ENCODE results near the gene GRB10.
"Not testable (repeated sequence)": the region's sequence is repeated elsewhere in the genome, so short reads cannot be mapped to it uniquely, and the experiment has no call there.

The GRB10 gene

DNA sequence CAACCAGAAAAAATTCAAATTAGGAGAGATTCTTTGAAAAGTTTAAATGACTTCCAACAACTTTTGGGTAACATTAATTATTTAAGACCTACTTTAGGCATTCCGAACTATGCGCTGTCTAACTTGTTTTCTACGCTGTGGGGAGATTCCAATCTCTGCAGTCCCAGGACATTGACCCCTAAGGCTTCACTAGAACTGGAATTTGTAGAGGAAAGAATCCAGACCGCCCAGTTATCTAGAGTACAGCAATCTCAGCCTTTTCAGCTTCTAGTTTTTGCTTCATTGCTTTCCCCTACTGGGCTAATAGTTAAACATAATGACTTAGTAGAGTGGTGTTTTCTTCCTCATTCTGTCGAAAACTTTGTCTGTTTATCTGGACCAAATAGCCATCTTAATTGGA lies 202.6 kb downstream of the GRB10 start:
- no peak for DNase-seq (ENCODE audit: low spot score)
- TF ChIP-seq, protein P1, sequence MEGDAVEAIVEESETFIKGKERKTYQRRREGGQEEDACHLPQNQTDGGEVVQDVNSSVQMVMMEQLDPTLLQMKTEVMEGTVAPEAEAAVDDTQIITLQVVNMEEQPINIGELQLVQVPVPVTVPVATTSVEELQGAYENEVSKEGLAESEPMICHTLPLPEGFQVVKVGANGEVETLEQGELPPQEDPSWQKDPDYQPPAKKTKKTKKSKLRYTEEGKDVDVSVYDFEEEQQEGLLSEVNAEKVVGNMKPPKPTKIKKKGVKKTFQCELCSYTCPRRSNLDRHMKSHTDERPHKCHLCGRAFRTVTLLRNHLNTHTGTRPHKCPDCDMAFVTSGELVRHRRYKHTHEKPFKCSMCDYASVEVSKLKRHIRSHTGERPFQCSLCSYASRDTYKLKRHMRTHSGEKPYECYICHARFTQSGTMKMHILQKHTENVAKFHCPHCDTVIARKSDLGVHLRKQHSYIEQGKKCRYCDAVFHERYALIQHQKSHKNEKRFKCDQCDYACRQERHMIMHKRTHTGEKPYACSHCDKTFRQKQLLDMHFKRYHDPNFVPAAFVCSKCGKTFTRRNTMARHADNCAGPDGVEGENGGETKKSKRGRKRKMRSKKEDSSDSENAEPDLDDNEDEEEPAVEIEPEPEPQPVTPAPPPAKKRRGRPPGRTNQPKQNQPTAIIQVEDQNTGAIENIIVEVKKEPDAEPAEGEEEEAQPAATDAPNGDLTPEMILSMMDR (IDR thresholded peaks at IDR 0.05; ENCODE audit: extremely low read depth, insufficient read depth, missing control alignments), result no peak
- in situ Hi-C loops (cut with MboI; ENCODE audit: low pct_unique_long_range_greater_than_20kb, low sequenced_read_pairs, unreplicated experiment), result no loop called here

DNA sequence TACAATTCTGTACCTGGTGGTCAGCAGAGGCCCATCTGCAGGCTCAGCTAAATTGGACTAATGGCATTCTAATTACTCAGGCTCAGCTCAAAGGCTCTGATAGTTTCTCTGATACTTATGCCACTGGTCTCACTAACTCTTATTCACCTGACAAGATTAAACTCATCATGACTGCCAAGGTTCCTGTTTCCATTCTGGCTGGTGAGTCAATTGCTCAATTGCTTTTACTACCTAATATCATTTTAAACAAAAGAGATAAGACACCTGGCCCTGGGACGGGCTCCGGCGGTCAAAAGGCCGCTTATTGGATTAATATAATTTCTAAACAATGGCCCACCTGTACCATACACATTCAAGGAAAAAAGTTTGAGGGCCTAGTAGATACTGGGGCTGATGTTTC lies 204.6 kb downstream of the GRB10 start:
- in situ Hi-C loops (cut with MboI; ENCODE audit: low pct_unique_long_range_greater_than_20kb, low sequenced_read_pairs, unreplicated experiment); DNase-seq (ENCODE audit: low spot score): not testable (repeated sequence)

DNA sequence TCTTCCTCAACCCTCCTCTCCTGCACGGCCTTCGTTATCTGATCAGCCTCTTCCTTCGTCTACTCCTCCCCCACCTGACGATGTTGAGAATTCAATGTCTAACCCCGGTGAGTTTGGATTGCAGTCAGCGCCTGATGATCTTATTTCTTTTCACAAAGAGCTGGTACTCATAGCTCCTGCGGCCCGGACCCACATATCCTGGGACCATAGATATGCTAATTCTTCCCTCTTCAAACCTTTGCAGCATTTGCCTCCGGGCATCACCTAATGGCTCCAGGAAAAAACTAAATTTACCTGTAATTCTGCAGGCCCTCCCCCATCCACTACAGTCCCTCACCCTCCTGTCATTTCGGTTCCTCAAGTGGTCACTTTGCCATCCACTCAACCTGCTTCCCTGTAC lies 205.1 kb downstream of the GRB10 start:
- in situ Hi-C loops (cut with MboI; ENCODE audit: low pct_unique_long_range_greater_than_20kb, low sequenced_read_pairs, unreplicated experiment), result no loop called here
- TF ChIP-seq, protein P1 (IDR thresholded peaks at IDR 0.05; ENCODE audit: extremely low read depth, insufficient read depth, missing control alignments), result no peak
- no peak for DNase-seq (ENCODE audit: low spot score)

DNA sequence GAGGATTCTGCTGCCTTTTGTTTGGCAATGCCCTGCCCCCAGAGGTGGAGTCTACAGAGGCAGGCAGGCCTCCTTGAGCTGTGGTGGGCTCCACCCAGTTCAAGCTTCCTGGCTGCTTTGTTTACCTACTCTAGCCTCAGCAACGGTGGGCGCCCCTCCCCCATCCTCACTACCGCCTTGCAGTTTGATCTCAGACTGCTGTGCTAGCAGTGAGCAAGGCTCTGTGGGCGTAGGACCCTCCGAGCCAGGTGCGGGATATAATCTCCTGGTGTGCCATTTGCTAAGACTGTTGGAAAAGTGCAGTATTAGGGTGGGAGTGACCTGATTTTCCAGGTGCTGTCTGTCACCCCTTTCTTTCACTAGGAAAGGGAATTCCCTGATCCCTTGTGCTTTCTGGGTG lies 206.3 kb downstream of the GRB10 start:
- in situ Hi-C loops (cut with MboI; ENCODE audit: low pct_unique_long_range_greater_than_20kb, low sequenced_read_pairs, unreplicated experiment); DNase-seq (ENCODE audit: low spot score): not testable (repeated sequence)

DNA sequence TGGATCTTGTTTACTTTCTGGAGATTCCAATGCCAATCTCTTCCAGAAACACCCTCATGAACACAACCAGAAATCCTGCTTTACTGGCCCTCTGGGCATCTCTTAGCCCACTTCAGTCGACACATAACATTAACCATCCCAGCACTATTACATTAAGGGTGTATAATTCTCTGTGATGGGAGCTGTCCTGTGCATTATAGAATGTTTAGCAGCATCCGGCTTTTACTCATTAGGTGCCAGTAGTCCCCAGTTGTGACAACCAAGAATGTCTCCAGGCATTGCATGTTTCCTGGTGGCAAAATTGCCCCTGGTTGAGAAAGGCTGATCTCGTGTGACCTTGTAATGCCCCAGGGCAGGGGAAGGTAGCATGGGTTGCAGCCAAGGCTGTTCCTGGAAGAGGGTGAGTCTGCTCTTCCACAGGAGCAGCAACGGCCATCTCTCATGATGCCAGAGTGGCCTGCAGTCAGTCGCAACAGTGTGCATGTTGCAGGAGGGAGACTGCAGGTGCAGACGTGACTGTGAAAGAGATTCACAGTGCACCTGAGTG lies 214.9 kb downstream of the GRB10 start:
- in situ Hi-C loops (cut with MboI; ENCODE audit: low pct_unique_long_range_greater_than_20kb, low sequenced_read_pairs, unreplicated experiment), result no loop called here
- no peak for DNase-seq (ENCODE audit: low spot score)
- TF ChIP-seq, protein P1 (IDR thresholded peaks at IDR 0.05; ENCODE audit: extremely low read depth, insufficient read depth, missing control alignments), result no peak

DNA sequence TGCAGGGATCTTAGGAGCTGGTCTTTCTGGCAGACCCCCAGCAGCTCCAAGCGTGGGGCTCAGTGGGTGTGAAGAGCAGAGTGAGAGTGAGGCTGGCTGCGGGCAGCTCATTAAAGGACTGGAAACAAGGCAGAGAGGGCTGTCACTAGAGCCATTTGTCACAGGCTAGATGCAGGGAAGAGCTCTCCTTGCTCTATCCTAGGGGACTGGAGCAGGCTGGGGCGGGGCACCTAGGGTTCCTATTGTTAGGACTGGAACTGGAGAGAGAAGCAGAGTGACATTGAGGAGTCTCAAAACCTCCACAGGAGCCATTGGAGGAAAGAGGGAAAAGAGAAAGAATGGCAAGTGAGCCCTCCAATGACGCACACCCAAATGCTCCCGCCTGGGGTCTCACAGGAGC lies 216.7 kb downstream of the GRB10 start:
- in situ Hi-C loops (cut with MboI; ENCODE audit: low pct_unique_long_range_greater_than_20kb, low sequenced_read_pairs, unreplicated experiment), result no loop called here
- no peak for DNase-seq (ENCODE audit: low spot score)
- TF ChIP-seq, protein P1 (IDR thresholded peaks at IDR 0.05; ENCODE audit: extremely low read depth, insufficient read depth, missing control alignments), result no peak

DNA sequence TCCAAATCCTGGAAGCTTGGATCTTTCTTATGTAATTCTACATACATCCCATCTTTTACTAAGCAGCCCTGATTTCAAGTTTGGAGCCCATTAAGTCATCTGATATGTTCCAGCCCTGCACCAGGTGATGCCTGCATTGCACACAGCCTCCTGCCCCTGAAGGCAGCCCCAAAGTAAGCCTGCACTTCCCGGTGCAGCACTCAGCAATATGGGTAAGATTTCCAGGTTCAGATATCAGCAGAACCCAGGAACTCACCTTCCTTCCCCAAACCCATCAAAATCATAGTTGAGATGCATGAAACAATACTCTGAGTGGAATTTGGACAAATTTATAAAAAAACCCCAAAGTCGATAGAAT lies 217.2 kb downstream of the GRB10 start:
- TF ChIP-seq, protein P1 (IDR thresholded peaks at IDR 0.05; ENCODE audit: extremely low read depth, insufficient read depth, missing control alignments), result no peak
- DNase-seq (ENCODE audit: low spot score), result no peak
- in situ Hi-C loops (cut with MboI; ENCODE audit: low pct_unique_long_range_greater_than_20kb, low sequenced_read_pairs, unreplicated experiment), result no loop called here
